ENCODE data around the gene UBA6. TPM values are rescaled to one million over a fixed set of nuclear protein-coding genes. Genes with fewer than 3 reads are reported as not detected.

UBA6 gene
- total and polyA plus RNA-seq, 9 of the 15 experiments (the other 6 are each of a cell fraction or from before 2014, with no cell fraction given), result 22.9 to 139 (median 94.6) TPM

- ChIA-PET CTCF (ENCODE audit: low intra/inter-chr PET ratio) (no interaction called here), POLR2A (interaction anchor here (1.2 kb wide), 1 partner anchor 10 kb away, joined by 3 read pairs; no protein-coding TSS in a partner anchor)
- no peak for ATAC-seq
- no peaks in the 10 kb centered on the region for H3K79me2 ChIP-seq (ENCODE audit: control insufficient read depth, insufficient read depth, low read length)
- no peaks in the 10 kb centered on the region for H4K20me1 ChIP-seq (replicated peaks; ENCODE audit: control insufficient read depth, insufficient read depth, low read length)
- H3K9me3 ChIP-seq (replicated peaks; ENCODE audit: control insufficient read depth, insufficient read depth, low read depth, low read length), result no peaks in the 10 kb centered on the region; the same call in 1 of the 2 replicates
- no peaks in the 10 kb centered on the region for H3K36me3 ChIP-seq (ENCODE audit: control insufficient read depth, insufficient read depth, low read length)
- TF ChIP-seq, protein P1, sequence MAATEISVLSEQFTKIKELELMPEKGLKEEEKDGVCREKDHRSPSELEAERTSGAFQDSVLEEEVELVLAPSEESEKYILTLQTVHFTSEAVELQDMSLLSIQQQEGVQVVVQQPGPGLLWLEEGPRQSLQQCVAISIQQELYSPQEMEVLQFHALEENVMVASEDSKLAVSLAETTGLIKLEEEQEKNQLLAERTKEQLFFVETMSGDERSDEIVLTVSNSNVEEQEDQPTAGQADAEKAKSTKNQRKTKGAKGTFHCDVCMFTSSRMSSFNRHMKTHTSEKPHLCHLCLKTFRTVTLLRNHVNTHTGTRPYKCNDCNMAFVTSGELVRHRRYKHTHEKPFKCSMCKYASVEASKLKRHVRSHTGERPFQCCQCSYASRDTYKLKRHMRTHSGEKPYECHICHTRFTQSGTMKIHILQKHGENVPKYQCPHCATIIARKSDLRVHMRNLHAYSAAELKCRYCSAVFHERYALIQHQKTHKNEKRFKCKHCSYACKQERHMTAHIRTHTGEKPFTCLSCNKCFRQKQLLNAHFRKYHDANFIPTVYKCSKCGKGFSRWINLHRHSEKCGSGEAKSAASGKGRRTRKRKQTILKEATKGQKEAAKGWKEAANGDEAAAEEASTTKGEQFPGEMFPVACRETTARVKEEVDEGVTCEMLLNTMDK (IDR thresholded peaks at IDR 0.05; ENCODE audit: borderline replicate concordance, insufficient read depth, low read depth, low read length, poor library complexity, severe bottlenecking), result no peak
- TF ChIP-seq ZNF12 (CRISPR knock-in tag; IDR thresholded peaks at IDR 0.05) (no peak), ZNF717 (CRISPR knock-in tag; IDR thresholded peaks at IDR 0.05) (no peak), POLR2G (IDR thresholded peaks at IDR 0.05; ENCODE audit: low read depth, low read length) (no peak), ZNF121 (CRISPR knock-in tag; conservative IDR thresholded peaks at IDR 0.05) (no peak), ZNF436 (CRISPR knock-in tag; IDR thresholded peaks at IDR 0.05) (no peak), NUFIP1 (IDR thresholded peaks at IDR 0.05; ENCODE audit: partially characterized antibody) (no peak), PCBP2 (IDR thresholded peaks at IDR 0.05; ENCODE audit: low read depth, low read length, poor library complexity, severe bottlenecking) (no peak), ZBTB5 (IDR thresholded peaks at IDR 0.05) (no peak), LARP7 (IDR thresholded peaks at IDR 0.05) (no peak), ZNF57 (CRISPR knock-in tag; IDR thresholded peaks at IDR 0.05) (no peak), RNF2 (IDR thresholded peaks at IDR 0.05) (no peak), HMGN3 (IDR thresholded peaks at IDR 0.05; ENCODE audit: borderline replicate concordance, extremely low read depth, insufficient read length, low read depth, low read length) (no peak), ELF1 (tag; IDR thresholded peaks at IDR 0.05) (no peak), NBN (IDR thresholded peaks at IDR 0.05; ENCODE audit: low read depth) (no peak), ZNF175 (CRISPR knock-in tag; IDR thresholded peaks at IDR 0.05; ENCODE audit: low read depth) (no peak), NCOA6 (IDR thresholded peaks at IDR 0.05) (no peak), SMAD4 (CRISPR knock-in tag; conservative IDR thresholded peaks at IDR 0.05) (no peak), SREBF1 (IDR thresholded peaks at IDR 0.05; ENCODE audit: borderline replicate concordance, low read depth, low read length) (no peak)
- TF ChIP-seq, protein P2, sequence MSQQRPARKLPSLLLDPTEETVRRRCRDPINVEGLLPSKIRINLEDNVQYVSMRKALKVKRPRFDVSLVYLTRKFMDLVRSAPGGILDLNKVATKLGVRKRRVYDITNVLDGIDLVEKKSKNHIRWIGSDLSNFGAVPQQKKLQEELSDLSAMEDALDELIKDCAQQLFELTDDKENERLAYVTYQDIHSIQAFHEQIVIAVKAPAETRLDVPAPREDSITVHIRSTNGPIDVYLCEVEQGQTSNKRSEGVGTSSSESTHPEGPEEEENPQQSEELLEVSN (IDR thresholded peaks at IDR 0.05; ENCODE audit: borderline replicate concordance in 1 of 2, extremely low read depth in 1 of 2, insufficient read depth in 1 of 2, insufficient read length in 1 of 2, low read depth in 1 of 2, low read length in 1 of 2, poor library complexity in 1 of 2, severe bottlenecking in 1 of 2), result no peak
- no peak overlapping the region for H3K27ac ChIP-seq (ENCODE audit: extremely low read depth, low read depth, low read length)
- no peak for FAIRE-seq
- intact Hi-C loops (cut with micrococcal nuclease), result no loop called here
- H3K4me3 ChIP-seq, result no peak overlapping the region
- peaks cover 0 to 11% of the 10 kb centered on the region in 2 experiments; a peak in 2 of 5 replicates for H3K4me1 ChIP-seq (replicated peaks in 1 of 2; ENCODE audit: control insufficient read depth in 2 of 2, insufficient read depth in 2 of 2, low read length in 2 of 2)
- in situ Hi-C loops (cut with MboI), result no loop called here
- no TSS peak for BruUV-seq (replicated peaks)
- no peaks in the 10 kb centered on the region for H3K9me1 ChIP-seq (ENCODE audit: control insufficient read depth, insufficient read depth, low read length)
- H3K27me3 ChIP-seq (ENCODE audit: control insufficient read depth in 2 of 2, insufficient read depth in 2 of 2, low read length in 2 of 2), result no peaks in the 10 kb centered on the region
- no peak for DNase-seq (ENCODE audit: extremely low read depth in 1 of 4, low spot score in 3 of 4)
- WGBS (ENCODE audit: insufficient coverage, low coverage, missing lambda C conversion rate), result 50% methylated on average over 2 of the region's 2 CpGs
- H2AFZ ChIP-seq (ENCODE audit: low read depth, low read length), result no peak overlapping the region
- no peak overlapping the region for H3K9ac ChIP-seq (ENCODE audit: insufficient read depth in 1 of 2, low read depth in 2 of 2, low read length in 2 of 2)
- H3K4me2 ChIP-seq (ENCODE audit: insufficient read depth, low read length), result no peak overlapping the region
Observed at GRCh38 chr4:67581913-67582312, 119.0 kb downstream of the UBA6 start.

Data from K562 (cell line).